MCF 10A (cell line): ENCODE results near the gene ERC2. TPM values are rescaled to one million over a fixed set of nuclear protein-coding genes. Genes with fewer than 3 reads are reported as not detected.

Experiments
- BruUV-seq: library from RNA; stranded (reverse); fragments of 400-500 nt; replicated peaks from 2 replicates; lab custom pipeline; 2021; lab: Mats Ljungman, UMichigan
- CTCF ChIA-PET: fragments of 300-600 bp; sonication (Branson Sonifier 250); formaldehyde crosslinking; extraction: SDS; loops from one replicate; lab custom pipeline; 2021; ENCODE audit warnings: antibody characterized with exemption, inconsistent platforms; lab: Yijun Ruan, JAX
- POLR2A ChIA-PET: fragments of 300-600, 350-650 bp; sonication (Branson Sonifier 250); formaldehyde crosslinking; extraction: SDS; loops from one replicate; lab custom pipeline; 2020; ENCODE audit warnings: antibody characterized with exemption, inconsistent platforms; lab: Yijun Ruan, JAX
- DNase-seq: peaks from one replicate; pipeline ENCODE4 v3.0.0-alpha.2; 2018; ENCODE audit not compliant: unreplicated experiment
- H3K27ac Mint-ChIP-seq: one replicate; pipeline ENCODE4 v1.8.0; 2022; ENCODE audit warnings: mild to moderate bottlenecking, low read depth, mixed read lengths; ENCODE audit not compliant: unreplicated experiment
- H3K27me3 Mint-ChIP-seq: one replicate; pipeline ENCODE4 v1.8.0; 2022; ENCODE audit warnings: mixed read lengths; ENCODE audit not compliant: insufficient read depth, unreplicated experiment
- H3K36me3 Mint-ChIP-seq: one replicate; pipeline ENCODE4 v1.8.0; 2022; ENCODE audit warnings: mild to moderate bottlenecking, moderate library complexity, mixed read lengths; ENCODE audit not compliant: insufficient read depth, unreplicated experiment
- H3K4me1 Mint-ChIP-seq: one replicate; pipeline ENCODE4 v1.8.0; 2022; ENCODE audit warnings: mixed read lengths; ENCODE audit not compliant: insufficient read depth, unreplicated experiment
- H3K4me3 Mint-ChIP-seq: one replicate; pipeline ENCODE4 v1.8.0; 2022; ENCODE audit warnings: mild to moderate bottlenecking, moderate library complexity, mixed read lengths; ENCODE audit not compliant: unreplicated experiment
- H3K9me3 Mint-ChIP-seq: one replicate; pipeline ENCODE4 v1.8.0; 2022; ENCODE audit warnings: mixed read lengths; ENCODE audit not compliant: unreplicated experiment
- intact Hi-C: fragments of 100-400 bp; cut with micrococcal nuclease; formaldehyde crosslinking; loops from 2 replicates; pipeline ENCODE4 v1.14.1; 2022
- total RNA-seq: library from RNA; stranded (reverse); gene quantifications from 2 replicates; pipeline ENCODE4 v1.2.3, GENCODE V29; 2022
- TF ChIP-seq, protein P1 (sequence below): fragments of 200-600 bp; IDR thresholded peaks from one replicate; pipeline ENCODE4 v1.8.0; 2022; ENCODE audit warnings: antibody characterized with exemption, mild to moderate bottlenecking; ENCODE audit not compliant: unreplicated experiment

Gene ERC2
- total RNA-seq, 1 experiment from 2014 or later, result 0.42 TPM

DNA sequence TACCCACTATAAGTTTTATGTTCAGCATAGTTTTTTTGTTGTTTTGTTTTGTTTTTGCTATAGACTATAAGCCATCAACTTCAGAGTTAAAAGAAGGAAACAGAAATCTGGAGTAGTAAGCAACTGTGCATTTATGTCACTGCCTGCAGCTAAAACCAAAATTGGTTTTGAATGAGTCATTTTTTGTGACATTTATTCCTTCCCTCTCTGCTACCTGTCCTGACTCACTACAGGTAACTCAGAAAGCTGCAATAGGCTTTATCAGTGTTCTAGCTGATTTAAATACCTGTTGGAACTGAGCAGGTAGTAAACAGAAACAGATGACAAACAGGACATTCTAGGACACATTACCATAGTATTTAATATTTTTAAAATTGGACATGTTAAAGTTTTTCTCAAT, 587.9 kb downstream of the ERC2 start:
- DNase-seq, result peak; percentile 11
- intact Hi-C loops, result loop anchor here (10.0 kb wide), 1 partner anchor 254 kb away; no protein-coding TSS in a partner anchor
- Mint-ChIP-seq H3K27ac (no peak overlapping the region), H3K36me3 (no peaks in the 10 kb centered on the region), H3K9me3 (no peaks in the 10 kb centered on the region), H3K4me1 (peaks cover 24% of the 10 kb centered on the region), H3K27me3 (no peaks in the 10 kb centered on the region), H3K4me3 (no peak overlapping the region)
- ChIA-PET CTCF (interaction anchor here (0.6 to 0.8 kb wide), 2 partner anchors 16 to 320 kb away, joined by 3 read pairs; no protein-coding TSS in a partner anchor), POLR2A (interaction anchor here (0.7 to 1.0 kb wide), 3 partner anchors 67 to 1021 kb away, joined by 3 to 4 read pairs (median 3); no protein-coding TSS in a partner anchor)
- BruUV-seq, result no TSS peak
- TF ChIP-seq, protein P1, sequence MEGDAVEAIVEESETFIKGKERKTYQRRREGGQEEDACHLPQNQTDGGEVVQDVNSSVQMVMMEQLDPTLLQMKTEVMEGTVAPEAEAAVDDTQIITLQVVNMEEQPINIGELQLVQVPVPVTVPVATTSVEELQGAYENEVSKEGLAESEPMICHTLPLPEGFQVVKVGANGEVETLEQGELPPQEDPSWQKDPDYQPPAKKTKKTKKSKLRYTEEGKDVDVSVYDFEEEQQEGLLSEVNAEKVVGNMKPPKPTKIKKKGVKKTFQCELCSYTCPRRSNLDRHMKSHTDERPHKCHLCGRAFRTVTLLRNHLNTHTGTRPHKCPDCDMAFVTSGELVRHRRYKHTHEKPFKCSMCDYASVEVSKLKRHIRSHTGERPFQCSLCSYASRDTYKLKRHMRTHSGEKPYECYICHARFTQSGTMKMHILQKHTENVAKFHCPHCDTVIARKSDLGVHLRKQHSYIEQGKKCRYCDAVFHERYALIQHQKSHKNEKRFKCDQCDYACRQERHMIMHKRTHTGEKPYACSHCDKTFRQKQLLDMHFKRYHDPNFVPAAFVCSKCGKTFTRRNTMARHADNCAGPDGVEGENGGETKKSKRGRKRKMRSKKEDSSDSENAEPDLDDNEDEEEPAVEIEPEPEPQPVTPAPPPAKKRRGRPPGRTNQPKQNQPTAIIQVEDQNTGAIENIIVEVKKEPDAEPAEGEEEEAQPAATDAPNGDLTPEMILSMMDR, result no peak

DNA sequence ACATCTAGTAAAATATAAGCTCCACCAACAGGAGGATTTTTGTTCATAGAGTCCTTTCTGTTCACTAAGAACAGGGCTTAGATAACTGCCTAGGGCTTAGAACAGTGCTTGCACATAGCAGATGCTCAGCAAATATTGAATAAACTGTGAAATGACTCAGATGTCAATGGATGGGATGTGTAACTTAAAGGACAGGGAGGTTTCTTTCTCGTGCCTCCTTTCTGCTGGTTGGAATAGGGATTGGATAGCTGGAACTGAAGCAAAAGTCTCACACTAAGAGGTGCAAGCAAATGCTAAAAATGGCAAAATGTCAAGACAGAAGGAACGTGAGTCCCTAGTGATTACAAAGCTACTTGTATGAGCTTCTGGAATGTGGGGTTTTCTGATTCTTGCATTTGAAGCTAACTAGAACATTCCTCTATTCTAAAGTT, 588.4 kb downstream of the ERC2 start:
- Mint-ChIP-seq H3K9me3 (no peaks in the 10 kb centered on the region), H3K4me3 (no peak overlapping the region), H3K27me3 (no peaks in the 10 kb centered on the region), H3K36me3 (no peaks in the 10 kb centered on the region), H3K4me1 (peaks cover 19% of the 10 kb centered on the region), H3K27ac (peak overlapping the region; percentile 54)
- intact Hi-C loops, result loop anchor here (10.0 kb wide), 1 partner anchor 255 kb away; no protein-coding TSS in a partner anchor
- BruUV-seq, result no TSS peak
- CTCF ChIA-PET, result interaction anchor here (0.6 to 0.8 kb wide), 3 partner anchors 17 to 1022 kb away, joined by 3 read pairs; no protein-coding TSS in a partner anchor
- DNase-seq, result peak; percentile 33
- POLR2A ChIA-PET, result interaction anchor here (0.7 to 1.0 kb wide), 4 partner anchors 11 to 1021 kb away, joined by 3 to 4 read pairs (median 3); no protein-coding TSS in a partner anchor
- TF ChIP-seq, protein P1, result no peak

DNA sequence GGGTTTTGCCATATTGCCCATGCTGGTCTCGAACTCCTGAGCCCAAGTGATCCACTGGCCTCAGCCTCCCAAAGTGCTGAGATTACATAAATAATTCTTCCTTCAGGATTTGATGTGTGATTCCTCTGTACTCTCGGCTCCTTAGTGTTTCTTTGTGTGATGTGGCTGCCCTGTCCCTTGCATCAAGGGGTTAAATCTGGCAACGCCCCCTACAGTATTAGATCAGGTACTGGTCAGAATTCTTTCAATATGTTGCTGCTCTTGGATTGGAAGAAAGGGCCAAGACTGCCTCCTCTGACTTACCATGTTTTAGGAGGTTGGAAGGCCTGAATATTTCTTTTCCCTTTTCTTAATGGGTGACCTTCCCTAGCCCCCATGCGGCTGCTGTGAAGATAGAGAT, 590.6 kb downstream of the ERC2 start:
- no peaks in the 10 kb centered on the region for H3K27me3 Mint-ChIP-seq
- CTCF ChIA-PET, result no interaction called here
- no peak overlapping the region for H3K27ac Mint-ChIP-seq
- peaks cover 10% of the 10 kb centered on the region for H3K4me1 Mint-ChIP-seq
- TF ChIP-seq, protein P1, result no peak
- BruUV-seq, result no TSS peak
- H3K4me3 Mint-ChIP-seq, result no peak overlapping the region
- no peaks in the 10 kb centered on the region for H3K36me3 Mint-ChIP-seq
- POLR2A ChIA-PET, result no interaction called here
- intact Hi-C loops, result no loop called here
- no peaks in the 10 kb centered on the region for H3K9me3 Mint-ChIP-seq
- no peak for DNase-seq

DNA sequence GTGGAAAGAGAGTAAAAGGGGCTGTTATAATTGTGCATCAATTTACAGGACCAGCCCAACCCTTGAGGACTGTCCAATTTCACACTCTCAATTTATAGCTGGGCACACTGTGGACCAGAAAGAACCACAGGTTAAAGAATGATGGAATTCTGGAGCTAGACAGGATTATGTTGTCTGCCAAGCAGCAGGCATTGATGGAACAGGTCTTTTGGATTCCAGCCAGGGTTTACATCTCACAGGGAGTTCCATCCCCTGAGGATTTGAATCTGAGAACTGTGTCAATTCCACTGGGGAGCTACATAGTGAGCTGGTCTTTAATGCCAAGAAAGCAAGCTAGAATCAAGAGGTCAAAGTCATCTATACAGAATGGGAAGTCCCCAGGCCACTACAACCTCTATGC, 591.7 kb downstream of the ERC2 start:
- ChIA-PET POLR2A (interaction anchor here (0.6 kb wide), 1 partner anchor 1078 kb away, joined by 5 read pairs; no protein-coding TSS in a partner anchor), CTCF (no interaction called here)
- TF ChIP-seq, protein P1, result no peak
- intact Hi-C loops, result no loop called here
- Mint-ChIP-seq H3K27me3 (no peaks in the 10 kb centered on the region), H3K9me3 (no peaks in the 10 kb centered on the region), H3K4me1 (peaks cover 10% of the 10 kb centered on the region), H3K4me3 (no peak overlapping the region), H3K36me3 (no peaks in the 10 kb centered on the region), H3K27ac (no peak overlapping the region)
- peak; percentile 9 for DNase-seq
- BruUV-seq, result no TSS peak
